Measurements from ENCODE around the gene ARSB. TPM values are rescaled to one million over a fixed set of nuclear protein-coding genes. Genes with fewer than 3 reads are reported as not detected.
"Not testable (repeated sequence)": the region's sequence is repeated elsewhere in the genome, so short reads cannot be mapped to it uniquely, and the experiment has no call there.

ARSB gene
- total RNA-seq, 2 experiments from 2014 or later: 7.0 to 7.1 TPM

DNA sequence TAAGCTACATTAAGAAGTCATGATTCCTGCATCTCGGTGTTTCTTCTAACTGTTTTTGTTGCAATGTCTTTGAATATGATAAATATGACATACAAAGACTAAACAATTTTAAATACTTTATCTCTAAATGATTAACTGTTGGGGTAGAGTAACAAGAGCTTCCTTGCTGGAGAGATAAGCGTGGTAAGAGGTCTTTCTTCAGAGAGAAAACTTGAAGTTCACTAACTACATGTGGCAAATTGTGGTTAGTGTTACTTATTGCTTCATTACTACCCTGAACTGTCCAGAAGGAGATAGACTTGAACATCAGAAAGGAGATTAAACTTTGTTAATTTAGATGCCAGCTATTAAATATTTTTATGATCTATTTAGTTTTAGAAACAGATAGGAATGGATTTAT, 7.0 kb upstream of the ARSB start:
- H3K4me1 Mint-ChIP-seq (ENCODE audit: low read depth): peaks cover 11% of the 10 kb centered on the region
- CTCF ChIA-PET: interaction anchor here (1.1 kb wide), 1 partner anchor 33 kb away, joined by 3 read pairs; no protein-coding TSS in a partner anchor
- intact Hi-C loops (cut with micrococcal nuclease): no loop called here
- no peak for DNase-seq
- H3K9me3 Mint-ChIP-seq: no peaks in the 10 kb centered on the region
- H3K4me3 Mint-ChIP-seq: no peak overlapping the region
- no peak overlapping the region for H3K27ac Mint-ChIP-seq
- no peaks in the 10 kb centered on the region for H3K27me3 Mint-ChIP-seq (ENCODE audit: low read depth)
- no peaks in the 10 kb centered on the region for H3K36me3 Mint-ChIP-seq (ENCODE audit: low read depth)

DNA sequence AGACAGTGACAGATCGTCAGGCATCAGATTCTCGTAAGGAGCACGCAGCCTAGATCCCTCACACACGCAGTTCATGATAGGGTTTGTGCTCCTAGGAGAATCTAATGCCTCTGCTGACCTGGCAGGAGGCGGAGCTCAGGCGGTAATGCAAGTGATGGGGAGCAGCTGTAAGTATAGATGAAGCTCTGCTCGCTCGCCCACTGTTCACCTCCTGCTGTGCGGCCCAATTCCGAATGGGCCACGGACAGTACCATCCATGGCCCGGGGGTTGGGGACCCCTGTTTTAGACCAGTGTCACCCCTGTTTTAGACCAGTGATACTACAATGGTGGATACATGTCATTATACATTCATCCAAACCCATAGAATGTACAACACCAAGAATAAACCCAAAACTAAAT, 4.0 kb upstream of the ARSB start:
- intact Hi-C loops (cut with micrococcal nuclease): loop anchor here (10.0 kb wide), 3 partner anchors 1006 to 1494 kb away; partner anchors contain the start of genes MTX3, WDR41 and ZFYVE16

GRCh38 chr5:78985725-78986223, 664 bp upstream of the ARSB start:
- peak; percentile 72 for DNase-seq
- Mint-ChIP-seq H3K4me1 (ENCODE audit: low read depth) (peaks cover 28% of the 10 kb centered on the region), H3K27ac (peak overlapping the region; percentile 91), H3K36me3 (ENCODE audit: low read depth) (no peaks in the 10 kb centered on the region), H3K27me3 (ENCODE audit: low read depth) (no peaks in the 10 kb centered on the region), H3K4me3 (peak overlapping the region; percentile 84), H3K9me3 (no peaks in the 10 kb centered on the region)
- CTCF ChIA-PET: interaction anchor here (0.5 to 2.4 kb wide), 3 partner anchors 35 to 148 kb away, joined by 3 to 10 read pairs (median 7); no protein-coding TSS in a partner anchor
- intact Hi-C loops (cut with micrococcal nuclease): loop anchor here (1.0 to 10.0 kb wide), 7 partner anchors 250 to 1491 kb away; partner anchors contain the start of genes HOMER1, MTX3, TBCA and WDR41

More for the DNA sequence above, 4.0 kb upstream of the ARSB start:
- Mint-ChIP-seq H3K9me3 (no peaks in the 10 kb centered on the region), H3K27ac (no peak overlapping the region), H3K27me3 (ENCODE audit: low read depth) (no peaks in the 10 kb centered on the region), H3K36me3 (ENCODE audit: low read depth) (no peaks in the 10 kb centered on the region), H3K4me3 (no peak overlapping the region), H3K4me1 (ENCODE audit: low read depth) (peaks cover 23% of the 10 kb centered on the region)
- CTCF ChIA-PET: no interaction called here
- DNase-seq: no peak

DNA sequence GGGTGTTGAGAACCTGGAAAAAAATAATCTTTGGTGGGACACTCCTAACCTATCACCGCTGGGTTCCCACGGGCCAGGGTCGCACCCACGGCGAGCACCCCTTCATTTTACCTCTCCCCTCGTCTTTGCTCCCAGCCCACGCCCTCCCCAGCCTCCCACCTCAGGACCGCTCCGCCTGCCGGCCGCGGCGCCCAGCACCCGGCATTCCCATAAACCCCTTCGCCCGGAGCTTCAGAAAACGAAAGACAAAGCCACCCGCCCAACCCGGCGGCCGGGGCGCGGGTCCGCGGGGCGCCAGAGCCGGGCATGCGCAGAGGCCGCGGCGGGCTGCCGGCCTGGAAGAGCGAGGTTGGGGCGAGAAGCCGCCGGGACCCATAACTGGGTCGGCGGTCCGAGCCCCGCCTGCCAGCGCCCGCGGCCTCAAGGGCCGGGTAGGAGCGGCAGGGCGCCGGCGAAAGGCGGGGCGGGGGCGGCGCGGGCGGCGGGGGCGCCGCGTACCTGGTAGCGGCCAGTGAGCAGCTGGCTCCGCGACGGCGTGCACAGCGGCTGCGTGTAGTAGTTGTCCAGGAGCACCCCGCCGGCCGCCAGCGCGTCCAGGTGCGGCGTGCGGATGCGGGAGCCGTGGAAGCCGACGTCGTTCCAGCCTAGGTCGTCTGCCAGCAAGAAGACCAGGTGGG, 533 bp downstream of the ARSB start:
- H3K9me3 Mint-ChIP-seq: no peaks in the 10 kb centered on the region
- H3K4me1 Mint-ChIP-seq (ENCODE audit: low read depth): peaks cover 35% of the 10 kb centered on the region
- H3K36me3 Mint-ChIP-seq (ENCODE audit: low read depth): no peaks in the 10 kb centered on the region
- peak overlapping the region; percentile 87 for H3K27ac Mint-ChIP-seq
- CTCF ChIA-PET: interaction anchor here (0.6 to 2.4 kb wide), 5 partner anchors 36 to 626 kb away, joined by 3 to 10 read pairs (median 7); no protein-coding TSS in a partner anchor
- intact Hi-C loops (cut with micrococcal nuclease): loop anchor here (1.0 to 10.0 kb wide), 12 partner anchors 38 to 1490 kb away; partner anchors contain the start of genes HOMER1, MTX3, SCAMP1 and TBCA
- H3K27me3 Mint-ChIP-seq (ENCODE audit: low read depth): no peaks in the 10 kb centered on the region
- H3K4me3 Mint-ChIP-seq: peak overlapping the region; percentile 84
- peak; percentile 81 for DNase-seq

GRCh38 chr5:78983601-78984438, 1.3 kb downstream of the ARSB start:
- H3K4me3 Mint-ChIP-seq: peak overlapping the region; percentile 84
- H3K27me3 Mint-ChIP-seq (ENCODE audit: low read depth): no peaks in the 10 kb centered on the region
- no peaks in the 10 kb centered on the region for H3K9me3 Mint-ChIP-seq
- CTCF ChIA-PET: interaction anchor here (0.6 to 2.4 kb wide), 5 partner anchors 37 to 625 kb away, joined by 3 to 10 read pairs (median 7); no protein-coding TSS in a partner anchor
- no peak for DNase-seq
- intact Hi-C loops (cut with micrococcal nuclease): loop anchor here (1.0 to 10.0 kb wide), 11 partner anchors 38 to 1489 kb away; partner anchors contain the start of genes HOMER1, MTX3, SCAMP1 and TBCA
- H3K4me1 Mint-ChIP-seq (ENCODE audit: low read depth): peaks cover 43% of the 10 kb centered on the region
- peak overlapping the region; percentile 87 for H3K27ac Mint-ChIP-seq
- H3K36me3 Mint-ChIP-seq (ENCODE audit: low read depth): no peaks in the 10 kb centered on the region

GRCh38 chr5:78983194-78983593, 1.9 kb downstream of the ARSB start:
- not testable (repeated sequence) for H3K36me3 Mint-ChIP-seq (ENCODE audit: low read depth); DNase-seq; H3K9me3 Mint-ChIP-seq; H3K27me3 Mint-ChIP-seq (ENCODE audit: low read depth); H3K4me3 Mint-ChIP-seq; H3K27ac Mint-ChIP-seq
- CTCF ChIA-PET: interaction anchor here (1.9 to 2.4 kb wide), 2 partner anchors 42 to 150 kb away, joined by 10 read pairs; no protein-coding TSS in a partner anchor
- H3K4me1 Mint-ChIP-seq (ENCODE audit: low read depth): peaks cover 44% of the 10 kb centered on the region
- intact Hi-C loops (cut with micrococcal nuclease): loop anchor here (5.0 to 10.0 kb wide), 6 partner anchors 39 to 1488 kb away; partner anchors contain the start of genes MTX3, WDR41 and ZFYVE16

DNA sequence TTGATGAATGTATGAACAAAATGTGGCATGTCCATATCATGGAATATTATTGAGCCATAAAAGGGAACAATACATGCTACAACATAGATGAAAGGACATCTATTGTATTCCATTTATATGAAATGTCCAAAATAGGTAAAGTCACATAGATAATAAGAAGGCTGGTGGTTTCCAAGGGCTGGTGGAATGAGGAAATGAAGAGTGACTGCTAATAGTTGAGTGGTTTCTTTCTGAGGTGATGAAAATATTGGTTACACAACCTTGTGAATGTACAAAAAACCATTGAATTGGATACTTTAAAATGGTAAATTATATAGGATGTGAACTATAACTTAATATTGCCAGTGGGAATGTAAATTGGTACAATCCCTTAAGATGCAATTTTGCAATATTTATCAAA, 5.2 kb downstream of the ARSB start:
- Mint-ChIP-seq H3K4me1 (ENCODE audit: low read depth) (peaks cover 32% of the 10 kb centered on the region), H3K27me3 (ENCODE audit: low read depth) (no peaks in the 10 kb centered on the region), H3K4me3 (no peak overlapping the region), H3K9me3 (no peaks in the 10 kb centered on the region), H3K27ac (no peak overlapping the region), H3K36me3 (ENCODE audit: low read depth) (no peaks in the 10 kb centered on the region)
- CTCF ChIA-PET: interaction anchor here (0.7 kb wide), 1 partner anchor 19 kb away, joined by 4 read pairs; no protein-coding TSS in a partner anchor
- intact Hi-C loops (cut with micrococcal nuclease): loop anchor here (5.0 to 10.0 kb wide), 6 partner anchors 42 to 1485 kb away; partner anchors contain the start of genes MTX3, WDR41 and ZFYVE16
- no peak for DNase-seq

GRCh38 chr5:78979117-78979742, 5.9 kb downstream of the ARSB start:
- peaks cover 32% of the 10 kb centered on the region for H3K4me1 Mint-ChIP-seq (ENCODE audit: low read depth)
- CTCF ChIA-PET: no interaction called here
- no peak overlapping the region for H3K4me3 Mint-ChIP-seq
- H3K36me3 Mint-ChIP-seq (ENCODE audit: low read depth): no peaks in the 10 kb centered on the region
- intact Hi-C loops (cut with micrococcal nuclease): no loop called here
- H3K9me3 Mint-ChIP-seq: no peaks in the 10 kb centered on the region
- H3K27ac Mint-ChIP-seq: no peak overlapping the region
- DNase-seq: no peak
- no peaks in the 10 kb centered on the region for H3K27me3 Mint-ChIP-seq (ENCODE audit: low read depth)

DNA sequence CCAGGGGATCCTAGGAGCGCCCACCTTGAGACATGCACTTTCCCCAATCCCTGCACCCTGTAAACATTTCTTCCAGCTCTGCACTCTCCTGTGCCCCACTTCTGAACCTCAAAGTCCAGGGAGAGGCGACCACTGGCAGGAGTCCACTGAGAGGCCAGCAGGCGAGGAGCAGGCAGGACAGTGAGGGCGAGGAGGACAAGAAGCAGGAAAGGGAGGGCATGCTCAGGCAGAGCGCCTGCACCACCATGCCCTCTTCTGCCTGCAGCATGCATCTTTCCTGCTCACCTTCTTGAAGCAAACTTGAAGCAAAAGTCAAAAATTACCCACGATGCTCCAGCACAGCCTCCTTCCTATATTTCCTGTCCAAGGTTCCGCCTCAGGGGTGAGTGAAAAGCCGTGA, 10.1 kb downstream of the ARSB start:
- Mint-ChIP-seq H3K4me1 (ENCODE audit: low read depth) (peaks cover 13% of the 10 kb centered on the region), H3K27ac (no peak overlapping the region), H3K4me3 (no peak overlapping the region), H3K27me3 (ENCODE audit: low read depth) (no peaks in the 10 kb centered on the region), H3K9me3 (no peaks in the 10 kb centered on the region), H3K36me3 (ENCODE audit: low read depth) (no peaks in the 10 kb centered on the region)
- no peak for DNase-seq
- intact Hi-C loops (cut with micrococcal nuclease): no loop called here
- CTCF ChIA-PET: no interaction called here

DNA sequence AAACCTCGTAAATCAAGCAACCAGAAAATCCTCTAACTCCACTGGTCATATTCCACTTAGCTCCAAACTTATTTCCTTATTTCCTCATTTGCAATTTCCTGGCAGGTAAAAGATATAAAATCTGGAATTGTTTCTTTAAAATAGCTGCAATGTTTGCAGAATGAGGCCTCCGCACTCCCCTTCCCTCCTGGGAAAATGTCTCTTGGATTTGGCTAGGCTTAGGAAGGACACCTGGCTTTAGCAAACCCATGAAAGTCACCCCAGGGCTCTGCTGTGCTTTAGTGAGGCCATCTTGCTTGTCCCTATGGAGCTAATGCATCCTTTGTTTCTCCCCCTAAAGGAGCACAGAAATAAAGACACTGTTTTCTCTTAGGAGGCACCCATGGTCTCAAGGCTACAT, 10.5 kb downstream of the ARSB start:
- Mint-ChIP-seq H3K27ac (no peak overlapping the region), H3K36me3 (ENCODE audit: low read depth) (no peaks in the 10 kb centered on the region), H3K9me3 (no peaks in the 10 kb centered on the region), H3K27me3 (ENCODE audit: low read depth) (no peaks in the 10 kb centered on the region), H3K4me3 (no peak overlapping the region), H3K4me1 (ENCODE audit: low read depth) (peaks cover 9% of the 10 kb centered on the region)
- CTCF ChIA-PET: no interaction called here
- intact Hi-C loops (cut with micrococcal nuclease): no loop called here
- no peak for DNase-seq

GRCh38 chr5:78974011-78974410, 11.1 kb downstream of the ARSB start:
- Mint-ChIP-seq H3K4me1 (ENCODE audit: low read depth) (peaks cover 3% of the 10 kb centered on the region), H3K27me3 (ENCODE audit: low read depth) (no peaks in the 10 kb centered on the region), H3K27ac (no peak overlapping the region), H3K9me3 (no peaks in the 10 kb centered on the region), H3K36me3 (ENCODE audit: low read depth) (no peaks in the 10 kb centered on the region), H3K4me3 (no peak overlapping the region)
- DNase-seq: no peak
- CTCF ChIA-PET: interaction anchor here (0.6 kb wide), 1 partner anchor 1920 kb away, joined by 3 read pairs; no protein-coding TSS in a partner anchor
- intact Hi-C loops (cut with micrococcal nuclease): no loop called here
